Esophagus muscularis mucosa (tissue), 3 donors: ENCODE data around the gene HPRT1.

Source experiments
- POLR2A ChIP-seq: fragments of 450-650 bp; IDR thresholded peaks from one replicate; pipeline ENCODE4 v1.6.1; 2017; ENCODE audit warnings: antibody characterized with exemption, moderate library complexity, mild to moderate bottlenecking, low read depth
- POLR2AphosphoS5 ChIP-seq, 2 donors: sonication (generic); formaldehyde crosslinking; IDR thresholded peaks; one replicate each; pipeline ENCODE4 v1.6.1; 2017; ENCODE audit warnings: antibody characterized with exemption in 2 of 2
- TF ChIP-seq, protein P1 (sequence below), 3 experiments: fragments of 200-600 bp in 2 of 3; fragments of 450-650 bp in 1 of 3; sonication (generic) in 2 of 3; IDR thresholded peaks; one replicate each; pipeline ENCODE4 v1.5.1; 2017 to 2019; ENCODE audit warnings: antibody characterized with exemption in 3 of 3, mild to moderate bottlenecking in 2 of 3, moderate library complexity in 1 of 3

DNA sequence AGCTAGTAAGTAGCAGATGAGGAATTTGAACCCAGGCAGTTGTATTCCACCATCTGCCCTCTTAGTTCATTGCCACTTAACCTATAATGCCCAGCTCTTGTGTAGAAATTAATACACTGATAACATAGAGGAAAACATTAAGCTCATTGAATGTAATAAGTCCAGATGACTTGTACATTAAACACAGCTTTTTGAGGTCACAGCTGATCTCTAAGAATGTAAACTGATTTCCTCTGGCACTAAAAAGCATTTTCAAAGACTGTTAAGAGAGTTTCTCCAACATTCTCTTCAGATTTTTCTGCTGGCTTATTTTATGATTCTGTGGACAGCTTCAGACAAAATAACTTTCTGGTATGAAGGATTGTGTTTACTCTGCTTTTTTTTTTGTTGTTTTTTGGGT lies 42.7 kb downstream of the HPRT1 start:
- TF ChIP-seq, protein P1, sequence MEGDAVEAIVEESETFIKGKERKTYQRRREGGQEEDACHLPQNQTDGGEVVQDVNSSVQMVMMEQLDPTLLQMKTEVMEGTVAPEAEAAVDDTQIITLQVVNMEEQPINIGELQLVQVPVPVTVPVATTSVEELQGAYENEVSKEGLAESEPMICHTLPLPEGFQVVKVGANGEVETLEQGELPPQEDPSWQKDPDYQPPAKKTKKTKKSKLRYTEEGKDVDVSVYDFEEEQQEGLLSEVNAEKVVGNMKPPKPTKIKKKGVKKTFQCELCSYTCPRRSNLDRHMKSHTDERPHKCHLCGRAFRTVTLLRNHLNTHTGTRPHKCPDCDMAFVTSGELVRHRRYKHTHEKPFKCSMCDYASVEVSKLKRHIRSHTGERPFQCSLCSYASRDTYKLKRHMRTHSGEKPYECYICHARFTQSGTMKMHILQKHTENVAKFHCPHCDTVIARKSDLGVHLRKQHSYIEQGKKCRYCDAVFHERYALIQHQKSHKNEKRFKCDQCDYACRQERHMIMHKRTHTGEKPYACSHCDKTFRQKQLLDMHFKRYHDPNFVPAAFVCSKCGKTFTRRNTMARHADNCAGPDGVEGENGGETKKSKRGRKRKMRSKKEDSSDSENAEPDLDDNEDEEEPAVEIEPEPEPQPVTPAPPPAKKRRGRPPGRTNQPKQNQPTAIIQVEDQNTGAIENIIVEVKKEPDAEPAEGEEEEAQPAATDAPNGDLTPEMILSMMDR (IDR thresholded peaks at IDR 0.05): no peak
- no peak for TF ChIP-seq POLR2A
- no peak for TF ChIP-seq POLR2AphosphoS5 (IDR thresholded peaks at IDR 0.05)
